Ishikawa (cell line): ENCODE data around the gene TST.

Experiments used
- CEBPB ChIP-seq: IDR thresholded peaks from 2 replicates; pipeline ENCODE4 v1.6.1; 2012
- CREB1 ChIP-seq: IDR thresholded peaks from 2 replicates; pipeline ENCODE4 v1.6.1; 2012; ENCODE audit warnings: low read depth
- EGR1 ChIP-seq: IDR thresholded peaks from 2 replicates; pipeline ENCODE4 v1.6.1; 2012
- EP300 ChIP-seq: IDR thresholded peaks from 2 replicates; pipeline ENCODE4 v1.6.1; 2012; ENCODE audit warnings: borderline replicate concordance
- TAF1 ChIP-seq: IDR thresholded peaks from 2 replicates; pipeline ENCODE4 v1.6.1; 2012; ENCODE audit warnings: low read depth, mild to moderate bottlenecking
- TF ChIP-seq, protein P1 (sequence below): IDR thresholded peaks from 2 replicates; pipeline ENCODE4 v1.6.1; 2012; ENCODE audit warnings: low read depth, mild to moderate bottlenecking

DNA sequence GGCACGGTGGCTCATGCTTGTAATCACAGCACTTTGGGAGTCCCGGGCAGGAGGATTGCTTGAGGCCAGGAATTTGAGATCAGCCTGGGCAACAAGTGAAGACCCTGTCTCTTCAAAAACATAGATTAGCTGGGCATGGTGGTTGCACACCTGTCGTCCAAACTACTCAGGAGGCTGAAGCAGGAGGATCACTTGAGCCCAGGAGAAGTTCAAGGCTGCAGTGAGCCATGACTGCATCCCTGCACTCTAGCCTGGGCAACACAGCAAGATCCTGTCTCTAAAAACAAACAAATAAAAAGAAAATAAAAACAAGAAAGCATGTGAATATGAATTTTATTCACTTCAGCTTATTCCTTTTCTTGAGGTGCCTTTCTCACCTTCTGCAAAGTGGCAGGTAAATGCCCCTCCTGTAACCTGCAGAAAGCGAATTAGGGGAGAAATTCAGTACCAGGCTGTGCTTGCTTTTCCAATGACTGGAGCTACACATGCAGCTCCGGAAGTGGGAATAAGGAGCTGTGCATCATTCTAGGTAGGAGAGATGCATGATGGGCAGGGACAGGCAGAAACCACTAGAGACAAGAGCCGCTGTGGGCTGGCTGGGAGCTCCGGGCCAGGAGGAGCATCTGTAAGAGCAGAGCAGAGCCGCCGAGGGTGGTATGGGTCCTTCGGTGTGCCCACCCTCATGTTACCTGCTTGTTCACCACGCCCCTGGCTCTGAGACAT is 17.6 kb upstream of the TST start:
- no peak for TF ChIP-seq TAF1
- TF ChIP-seq CEBPB = no peak
- TF ChIP-seq EGR1 = no peak
- TF ChIP-seq CREB1 = no peak
- no peak for TF ChIP-seq EP300
- TF ChIP-seq, protein P1, sequence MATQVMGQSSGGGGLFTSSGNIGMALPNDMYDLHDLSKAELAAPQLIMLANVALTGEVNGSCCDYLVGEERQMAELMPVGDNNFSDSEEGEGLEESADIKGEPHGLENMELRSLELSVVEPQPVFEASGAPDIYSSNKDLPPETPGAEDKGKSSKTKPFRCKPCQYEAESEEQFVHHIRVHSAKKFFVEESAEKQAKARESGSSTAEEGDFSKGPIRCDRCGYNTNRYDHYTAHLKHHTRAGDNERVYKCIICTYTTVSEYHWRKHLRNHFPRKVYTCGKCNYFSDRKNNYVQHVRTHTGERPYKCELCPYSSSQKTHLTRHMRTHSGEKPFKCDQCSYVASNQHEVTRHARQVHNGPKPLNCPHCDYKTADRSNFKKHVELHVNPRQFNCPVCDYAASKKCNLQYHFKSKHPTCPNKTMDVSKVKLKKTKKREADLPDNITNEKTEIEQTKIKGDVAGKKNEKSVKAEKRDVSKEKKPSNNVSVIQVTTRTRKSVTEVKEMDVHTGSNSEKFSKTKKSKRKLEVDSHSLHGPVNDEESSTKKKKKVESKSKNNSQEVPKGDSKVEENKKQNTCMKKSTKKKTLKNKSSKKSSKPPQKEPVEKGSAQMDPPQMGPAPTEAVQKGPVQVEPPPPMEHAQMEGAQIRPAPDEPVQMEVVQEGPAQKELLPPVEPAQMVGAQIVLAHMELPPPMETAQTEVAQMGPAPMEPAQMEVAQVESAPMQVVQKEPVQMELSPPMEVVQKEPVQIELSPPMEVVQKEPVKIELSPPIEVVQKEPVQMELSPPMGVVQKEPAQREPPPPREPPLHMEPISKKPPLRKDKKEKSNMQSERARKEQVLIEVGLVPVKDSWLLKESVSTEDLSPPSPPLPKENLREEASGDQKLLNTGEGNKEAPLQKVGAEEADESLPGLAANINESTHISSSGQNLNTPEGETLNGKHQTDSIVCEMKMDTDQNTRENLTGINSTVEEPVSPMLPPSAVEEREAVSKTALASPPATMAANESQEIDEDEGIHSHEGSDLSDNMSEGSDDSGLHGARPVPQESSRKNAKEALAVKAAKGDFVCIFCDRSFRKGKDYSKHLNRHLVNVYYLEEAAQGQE = no peak
